BJ (cell line): ENCODE results near the gene LY6G6D. TPM values are rescaled to one million over a fixed set of nuclear protein-coding genes. Genes with fewer than 3 reads are reported as not detected.

Experiments used
- polyA plus RNA-seq: library from polyadenylated mRNA; depleted of rRNA; stranded (reverse); fragments of >200 nt; gene quantifications from 2 replicates; pipeline ENCODE4 v1.2.3, GENCODE V29; 2011; rRNA removed
- small RNA-seq: library from RNA; depleted of rRNA; stranded (forward); fragments of <200 nt; gene quantifications from one replicate; pipeline ENCODE3, GENCODE V24; 2012; ENCODE audit warnings: low replicate concordance, low read depth; ENCODE audit not compliant: insufficient read length

Gene LY6G6D
- polyA plus RNA-seq, 1 experiment: not detected

Small RNAs within 50 kb of the gene (small RNA-seq; reads per million reads assigned to genes)
- gene LY6G6D: not detected
- gene MIR4646: not detected
- not detected for gene MSH5-SAPCD1
- gene RNU6-850P: not detected
- not detected for gene SAPCD1

Other genes starting within 250 kb of the LY6G6D start
- 21.9 and 23.4 TPM in 2 replicates for gene MICB, start 217.2 kb upstream of the LY6G6D start, polyA plus RNA-seq
- gene MCCD1, start 186.4 kb upstream of the LY6G6D start, polyA plus RNA-seq: not detected in 2 replicates
- gene DDX39B, start 173.3 kb upstream of the LY6G6D start, polyA plus RNA-seq: 412 and 584 TPM in 2 replicates
- gene ATP6V1G2, start 168.7 kb upstream of the LY6G6D start, polyA plus RNA-seq: 2.7 and 3.6 TPM in 2 replicates
- 10.8 and 13.6 TPM in 2 replicates for gene NFKBIL1, start 167.7 kb upstream of the LY6G6D start, polyA plus RNA-seq
- not detected in 2 replicates for gene LTA, start 143.1 kb upstream of the LY6G6D start, polyA plus RNA-seq
- gene TNF, start 139.8 kb upstream of the LY6G6D start, polyA plus RNA-seq: not detected in 2 replicates
- gene LTB, start 132.9 kb upstream of the LY6G6D start, polyA plus RNA-seq: not detected in 2 replicates
- 0.18 and 0.42 TPM in 2 replicates for gene LST1, start 129.1 kb upstream of the LY6G6D start, polyA plus RNA-seq
- gene NCR3, start 122.3 kb upstream of the LY6G6D start, polyA plus RNA-seq: not detected in 2 replicates
- gene AIF1, start 100.1 kb upstream of the LY6G6D start, polyA plus RNA-seq: not detected in 2 replicates
- gene PRRC2A, start 94.6 kb upstream of the LY6G6D start, polyA plus RNA-seq: 23.8 and 47.3 TPM in 2 replicates
- gene BAG6, start 62.7 kb upstream of the LY6G6D start, polyA plus RNA-seq: 42.6 and 113 TPM in 2 replicates
- gene APOM, start 59.5 kb upstream of the LY6G6D start, polyA plus RNA-seq: 4.2 and 4.8 TPM in 2 replicates
- 9.9 and 13.0 TPM in 2 replicates for gene C6orf47, start 54.6 kb upstream of the LY6G6D start, polyA plus RNA-seq
- 12.6 and 15.0 TPM in 2 replicates for gene GPANK1, start 50.4 kb upstream of the LY6G6D start, polyA plus RNA-seq
- 83.2 and 94.9 TPM in 2 replicates for gene CSNK2B, start 49.3 kb upstream of the LY6G6D start, polyA plus RNA-seq
- 6.8 and 10.8 TPM in 2 replicates for gene LY6G5B, start 45.4 kb upstream of the LY6G6D start, polyA plus RNA-seq
- 3.1 and 3.6 TPM in 2 replicates for gene LY6G5C, start 34.3 kb upstream of the LY6G6D start, polyA plus RNA-seq
- 44.2 and 53.3 TPM in 2 replicates for gene ABHD16A, start 12.0 kb upstream of the LY6G6D start, polyA plus RNA-seq
- not detected in 2 replicates for gene LY6G6F, start 8.5 kb upstream of the LY6G6D start, polyA plus RNA-seq
- gene LY6G6C, start 6.4 kb downstream of the LY6G6D start, polyA plus RNA-seq: not detected in 2 replicates
- not detected in 2 replicates for gene MPIG6B, start 8.0 kb downstream of the LY6G6D start, polyA plus RNA-seq
- gene DDAH2, start 14.0 kb downstream of the LY6G6D start, polyA plus RNA-seq: 43.2 and 69.5 TPM in 2 replicates
- 820 and 866 TPM in 2 replicates for gene CLIC1, start 21.2 kb downstream of the LY6G6D start, polyA plus RNA-seq
- gene MSH5, start 24.7 kb downstream of the LY6G6D start, polyA plus RNA-seq: 9.2 and 10.7 TPM in 2 replicates
- gene SAPCD1, start 47.3 kb downstream of the LY6G6D start, polyA plus RNA-seq: 1.2 and 1.9 TPM in 2 replicates
- gene VWA7, start 62.0 kb downstream of the LY6G6D start, polyA plus RNA-seq: 0.16 and 0.29 TPM in 2 replicates
- gene VARS1, start 80.4 kb downstream of the LY6G6D start, polyA plus RNA-seq: 10.9 and 33.9 TPM in 2 replicates
- gene LSM2, start 91.6 kb downstream of the LY6G6D start, polyA plus RNA-seq: 40.3 and 43.5 TPM in 2 replicates
- 0.90 and 0.99 TPM in 2 replicates for gene HSPA1L, start 99.9 kb downstream of the LY6G6D start, polyA plus RNA-seq
- gene HSPA1A, start 100.2 kb downstream of the LY6G6D start, polyA plus RNA-seq: 57.7 and 98.6 TPM in 2 replicates
- gene HSPA1B, start 112.4 kb downstream of the LY6G6D start, polyA plus RNA-seq: 20.9 and 42.8 TPM in 2 replicates
- gene NEU1, start 147.5 kb downstream of the LY6G6D start, polyA plus RNA-seq: 32.1 and 48.1 TPM in 2 replicates
- 0.07 and 0.12 TPM in 2 replicates for gene SLC44A4, start 163.6 kb downstream of the LY6G6D start, polyA plus RNA-seq
- 19.3 and 32.8 TPM in 2 replicates for gene EHMT2, start 182.3 kb downstream of the LY6G6D start, polyA plus RNA-seq
- gene ZBTB12, start 186.7 kb downstream of the LY6G6D start, polyA plus RNA-seq: 2.0 and 2.6 TPM in 2 replicates
- 0.74 and 1.2 TPM in 2 replicates for gene C2, start 212.4 kb downstream of the LY6G6D start, polyA plus RNA-seq
- 6.7 and 7.6 TPM in 2 replicates for gene CFB, start 230.7 kb downstream of the LY6G6D start, polyA plus RNA-seq
- gene NELFE, start 243.6 kb downstream of the LY6G6D start, polyA plus RNA-seq: 69.6 and 70.5 TPM in 2 replicates
- 17.7 and 37.3 TPM in 2 replicates for gene SKIC2, start 243.8 kb downstream of the LY6G6D start, polyA plus RNA-seq